ENCODE results near the gene PFN3.
"Not testable (repeated sequence)": the region's sequence is repeated elsewhere in the genome, so short reads cannot be mapped to it uniquely, and the experiment has no call there.

Gene PFN3

GRCh38 chr5:177362610-177363507, 37.6 kb downstream of the PFN3 start:
- TF ChIP-seq CTCF (IDR thresholded peaks at IDR 0.05; ENCODE audit: extremely low read depth, missing control alignments), result no peak
- DNase-seq (ENCODE audit: low spot score), result peak; percentile 90

GRCh38 chr5:177362292-177362609, 38.2 kb downstream of the PFN3 start:
- no peak for DNase-seq (ENCODE audit: low spot score)
- TF ChIP-seq CTCF (IDR thresholded peaks at IDR 0.05; ENCODE audit: extremely low read depth, missing control alignments), result no peak

- TF ChIP-seq CTCF (IDR thresholded peaks at IDR 0.05; ENCODE audit: extremely low read depth, missing control alignments), result no peak
- no peak for DNase-seq (ENCODE audit: low spot score)
Observed at GRCh38 chr5:177361418-177362291, 38.8 kb downstream of the PFN3 start.

GRCh38 chr5:177360740-177361139, 39.7 kb downstream of the PFN3 start:
- DNase-seq (ENCODE audit: low spot score), result not testable (repeated sequence)

- no peak for DNase-seq (ENCODE audit: low spot score)
- no peak for TF ChIP-seq CTCF (IDR thresholded peaks at IDR 0.05; ENCODE audit: extremely low read depth, missing control alignments)
Observed at GRCh38 chr5:177359860-177360259, 40.6 kb downstream of the PFN3 start.

- TF ChIP-seq CTCF (IDR thresholded peaks at IDR 0.05; ENCODE audit: extremely low read depth, missing control alignments), result no peak
- DNase-seq (ENCODE audit: low spot score), result no peak
Observed at GRCh38 chr5:177359451-177359851, 41.0 kb downstream of the PFN3 start.

- no peak for DNase-seq (ENCODE audit: low spot score)
- TF ChIP-seq CTCF (IDR thresholded peaks at IDR 0.05; ENCODE audit: extremely low read depth, missing control alignments), result no peak
Observed at GRCh38 chr5:177358370-177358819, 42.1 kb downstream of the PFN3 start.
